ENCODE measurements around the gene WDR82.

The WDR82 gene

GRCh38 chr3:52323526-52324295 is 45.3 kb upstream of the WDR82 start:
- no peak overlapping the region for H3K4me3 Mint-ChIP-seq
- H3K4me1 Mint-ChIP-seq: no peaks in the 10 kb centered on the region
- H3K27ac Mint-ChIP-seq: no peak overlapping the region

GRCh38 chr3:52322466-52322865 is 44.0 kb upstream of the WDR82 start:
- H3K4me1 Mint-ChIP-seq: peaks cover 11% of the 10 kb centered on the region
- no peaks in the 10 kb centered on the region for H3K9me3 Mint-ChIP-seq
- DNase-seq: no peak
- H3K27me3 Mint-ChIP-seq (ENCODE audit: low read depth, poor library complexity): peaks cover 42% of the 10 kb centered on the region
- H3K4me3 Mint-ChIP-seq: no peak overlapping the region
- no peak for TF ChIP-seq CTCF (IDR thresholded peaks at IDR 0.05)
- H3K27ac Mint-ChIP-seq: no peak overlapping the region
- no peaks in the 10 kb centered on the region for H3K36me3 Mint-ChIP-seq (ENCODE audit: low read depth)

More at GRCh38 chr3:52323526-52324295, 45.3 kb upstream of the WDR82 start:
- H3K27me3 Mint-ChIP-seq (ENCODE audit: low read depth, poor library complexity): peaks cover 33% of the 10 kb centered on the region
- H3K36me3 Mint-ChIP-seq (ENCODE audit: low read depth): no peaks in the 10 kb centered on the region
- H3K9me3 Mint-ChIP-seq: no peaks in the 10 kb centered on the region
- no peak for DNase-seq
- TF ChIP-seq CTCF (IDR thresholded peaks at IDR 0.05): no peak

- Mint-ChIP-seq H3K27ac (no peak overlapping the region), H3K4me1 (peaks cover 18% of the 10 kb centered on the region), H3K27me3 (ENCODE audit: low read depth, poor library complexity) (peaks cover 41% of the 10 kb centered on the region), H3K36me3 (ENCODE audit: low read depth) (no peaks in the 10 kb centered on the region), H3K9me3 (no peaks in the 10 kb centered on the region), H3K4me3 (no peak overlapping the region)
- DNase-seq: no peak
- no peak for TF ChIP-seq CTCF (IDR thresholded peaks at IDR 0.05)
Measured at GRCh38 chr3:52321481-52321880, 43.0 kb upstream of the WDR82 start.

- Mint-ChIP-seq H3K36me3 (ENCODE audit: low read depth) (no peaks in the 10 kb centered on the region), H3K27me3 (ENCODE audit: low read depth, poor library complexity) (peaks cover 38% of the 10 kb centered on the region), H3K9me3 (no peaks in the 10 kb centered on the region), H3K4me3 (no peak overlapping the region), H3K27ac (no peak overlapping the region), H3K4me1 (peaks cover 24% of the 10 kb centered on the region)
- no peak for DNase-seq
- no peak for TF ChIP-seq CTCF (IDR thresholded peaks at IDR 0.05)
Measured at GRCh38 chr3:52319921-52320595, 41.6 kb upstream of the WDR82 start.

- no peaks in the 10 kb centered on the region for H3K9me3 Mint-ChIP-seq
- DNase-seq: no peak
- peak overlapping the region; percentile 41 for H3K4me3 Mint-ChIP-seq
- no peak overlapping the region for H3K27ac Mint-ChIP-seq
- peaks cover 46% of the 10 kb centered on the region for H3K27me3 Mint-ChIP-seq (ENCODE audit: low read depth, poor library complexity)
- peaks cover 39% of the 10 kb centered on the region for H3K4me1 Mint-ChIP-seq
- H3K36me3 Mint-ChIP-seq (ENCODE audit: low read depth): no peaks in the 10 kb centered on the region
- TF ChIP-seq CTCF (IDR thresholded peaks at IDR 0.05): no peak
Measured at GRCh38 chr3:52318186-52318816, 39.9 kb upstream of the WDR82 start.
